CD14-positive monocyte (primary cell): ENCODE results near the gene PHACTR4. TPM values are rescaled to one million over a fixed set of nuclear protein-coding genes. Genes with fewer than 3 reads are reported as not detected.

Source experiments
- DNase-seq, 3 donors: peaks; one replicate each; pipeline ENCODE4 v3.0.0-alpha.2; 2011 to 2022
- H2AFZ ChIP-seq: 2 replicates; pipeline ENCODE4 v1.6.0; 2012; ENCODE audit warnings: mild to moderate bottlenecking, low read depth, low read length, inconsistent platforms; ENCODE audit not compliant: insufficient read depth, poor library complexity, severe bottlenecking
- H3K27ac ChIP-seq, 2 donors: 1 replicate in 1 of 2; 2 replicates in 1 of 2; pipeline ENCODE4 v1.5.1; 2012 to 2013; ENCODE audit warnings: low read length in 2 of 2, control low read depth in 1 of 2, inconsistent platforms in 1 of 2, low read depth in 1 of 2, mild to moderate bottlenecking in 1 of 2
- H3K27me3 ChIP-seq, 2 donors: one replicate each; pipeline versions ENCODE4 v1.6.0 to v1.6.1; 2011 to 2013; ENCODE audit warnings: low read length in 2 of 2; ENCODE audit not compliant: control insufficient read depth in 2 of 2, insufficient read depth in 2 of 2
- H3K36me3 ChIP-seq, 2 donors: replicated peaks in 1 of 2; 1 replicate in 1 of 2; 2 replicates in 1 of 2; pipeline versions ENCODE4 v1.5.1 to v1.6.1; 2012 to 2013; ENCODE audit warnings: low read length in 2 of 2, control low read depth in 1 of 2, inconsistent platforms in 1 of 2, mild to moderate bottlenecking in 1 of 2; ENCODE audit not compliant: insufficient read depth in 2 of 2, control insufficient read depth in 1 of 2
- H3K4me1 ChIP-seq, 2 donors: 1 replicate in 1 of 2; 2 replicates in 1 of 2; pipeline versions ENCODE4 v1.5.1 to v1.6.1; 2012 to 2013; ENCODE audit warnings: low read length in 2 of 2, control low read depth in 1 of 2, inconsistent platforms in 1 of 2, mild to moderate bottlenecking in 1 of 2, moderate library complexity in 1 of 2; ENCODE audit not compliant: insufficient read depth in 2 of 2, control insufficient read depth in 1 of 2
- H3K4me2 ChIP-seq: replicated peaks from 2 replicates; pipeline ENCODE3; 2012; ENCODE audit warnings: low read length, moderate library complexity, mild to moderate bottlenecking; ENCODE audit not compliant: poor library complexity, severe bottlenecking; ENCODE audit errors: extremely low read depth
- H3K4me3 ChIP-seq, 3 experiments: fragments of 200-600 bp in 1 of 3; sonication (generic) in 1 of 3; replicated peaks in 1 of 3; 1 replicate in 2 of 3; 2 replicates in 1 of 3; pipeline ENCODE4 v1.5.1; 2011 to 2013; ENCODE audit warnings: low read length in 3 of 3, mild to moderate bottlenecking in 3 of 3, control low read depth in 2 of 3, low read depth in 2 of 3, inconsistent platforms in 1 of 3, moderate library complexity in 1 of 3
- H3K79me2 ChIP-seq: 2 replicates; pipeline ENCODE4 v1.6.0; 2012; ENCODE audit warnings: mild to moderate bottlenecking, control low read depth, inconsistent platforms, low read length, moderate library complexity; ENCODE audit not compliant: insufficient read depth
- H3K9ac ChIP-seq: 2 replicates; pipeline ENCODE4 v1.6.0; 2017; ENCODE audit warnings: low read length, mild to moderate bottlenecking; ENCODE audit not compliant: insufficient read depth, poor library complexity, severe bottlenecking
- H3K9me3 ChIP-seq, 2 donors: replicated peaks in 1 of 2; 1 replicate in 1 of 2; 2 replicates in 1 of 2; pipeline versions ENCODE4 v1.5.1 to v1.6.1; 2012 to 2013; ENCODE audit warnings: low read length in 2 of 2, control low read depth in 1 of 2; ENCODE audit not compliant: control insufficient read depth in 1 of 2, insufficient read depth in 1 of 2
- H4K20me1 ChIP-seq: 2 replicates; pipeline ENCODE4 v1.6.0; 2012; ENCODE audit warnings: mild to moderate bottlenecking, low read length, control low read depth, moderate library complexity; ENCODE audit not compliant: insufficient read depth
- H3K27ac Mint-ChIP-seq, 7 donors: one replicate each; pipeline ENCODE4 v1.8.0; 2020; ENCODE audit warnings: mild to moderate bottlenecking in 7 of 7, mixed read lengths in 7 of 7, moderate library complexity in 6 of 7, inconsistent platforms in 2 of 7
- H3K27me3 Mint-ChIP-seq, 3 donors: one replicate each; pipeline ENCODE4 v1.8.0; 2021 to 2022; ENCODE audit warnings: low read depth in 3 of 3, mild to moderate bottlenecking in 3 of 3, mixed read lengths in 3 of 3, moderate library complexity in 3 of 3, inconsistent platforms in 1 of 3
- H3K36me3 Mint-ChIP-seq, 2 donors: one replicate each; pipeline ENCODE4 v1.8.0; 2020; ENCODE audit warnings: mixed read lengths in 2 of 2, inconsistent platforms in 1 of 2, mild to moderate bottlenecking in 1 of 2
- H3K4me1 Mint-ChIP-seq: one replicate; pipeline ENCODE4 v1.8.0; 2020; ENCODE audit warnings: mild to moderate bottlenecking, mixed read lengths
- H3K4me3 Mint-ChIP-seq, 2 donors: one replicate each; pipeline ENCODE4 v1.8.0; 2020; ENCODE audit warnings: mild to moderate bottlenecking in 2 of 2, mixed read lengths in 2 of 2, moderate library complexity in 1 of 2
- H3K9me3 Mint-ChIP-seq, 7 donors: one replicate each; pipeline ENCODE4 v1.8.0; 2020 to 2022; ENCODE audit warnings: mixed read lengths in 7 of 7, mild to moderate bottlenecking in 6 of 7, moderate library complexity in 6 of 7, inconsistent platforms in 2 of 7
- WGBS: methylation state at CpG from one replicate; pipeline ENCODE4 v1.1.5; 2013; ENCODE audit warnings: missing lambda C conversion rate; ENCODE audit not compliant: insufficient coverage; 5-methylcytosine and 5-hydroxymethylcytosine counted together
- intact Hi-C, 2 donors: fragments of 100-400 bp; cut with micrococcal nuclease; formaldehyde crosslinking; loops; one replicate each; pipeline versions ENCODE4 v1.15.0 to v1.15.1; 2023
- polyA plus RNA-seq, 3 donors: library from polyadenylated mRNA; depleted of rRNA in 1 of 3; unstranded in 2 of 3; stranded (reverse) in 1 of 3; fragments of 300-500 nt in 2 of 3; fragments of >200 nt in 1 of 3; fragmentation: Illumina TruSeq in 2 of 3; gene quantifications; 1 replicate in 2 of 3; 2 replicates in 1 of 3; pipeline ENCODE4 v1.2.3, GENCODE V29; 2012 to 2021
- TF ChIP-seq, protein P1 (sequence below): fragments of 200-600 bp; IDR thresholded peaks from one replicate; pipeline ENCODE4 v1.8.0; 2022; ENCODE audit warnings: antibody characterized with exemption, mild to moderate bottlenecking

PHACTR4 gene
- polyA plus RNA-seq, 3 donors, result 2.9 to 9.7 (median 2.9) TPM

- H3K27ac Mint-ChIP-seq, result peak overlapping the region in 1 of 7 donors; percentile 50
- Histone ChIP-seq H3K27me3 (no peaks in the 10 kb centered on the region), H2AFZ (no peak overlapping the region), H3K4me2 (no peak overlapping the region), H3K9ac (no peak overlapping the region), H3K9me3 (no peaks in the 10 kb centered on the region), H3K79me2 (no peaks in the 10 kb centered on the region), H3K27ac (no peak overlapping the region), H3K4me3 (no peak overlapping the region), H4K20me1 (no peaks in the 10 kb centered on the region), H3K4me1 (no peaks in the 10 kb centered on the region), H3K36me3 (peaks cover 15 to 47% of the 10 kb centered on the region in 2 donors)
- no peaks in the 10 kb centered on the region for H3K9me3 Mint-ChIP-seq
- H3K4me1 Mint-ChIP-seq, result no peaks in the 10 kb centered on the region
- TF ChIP-seq, protein P1, sequence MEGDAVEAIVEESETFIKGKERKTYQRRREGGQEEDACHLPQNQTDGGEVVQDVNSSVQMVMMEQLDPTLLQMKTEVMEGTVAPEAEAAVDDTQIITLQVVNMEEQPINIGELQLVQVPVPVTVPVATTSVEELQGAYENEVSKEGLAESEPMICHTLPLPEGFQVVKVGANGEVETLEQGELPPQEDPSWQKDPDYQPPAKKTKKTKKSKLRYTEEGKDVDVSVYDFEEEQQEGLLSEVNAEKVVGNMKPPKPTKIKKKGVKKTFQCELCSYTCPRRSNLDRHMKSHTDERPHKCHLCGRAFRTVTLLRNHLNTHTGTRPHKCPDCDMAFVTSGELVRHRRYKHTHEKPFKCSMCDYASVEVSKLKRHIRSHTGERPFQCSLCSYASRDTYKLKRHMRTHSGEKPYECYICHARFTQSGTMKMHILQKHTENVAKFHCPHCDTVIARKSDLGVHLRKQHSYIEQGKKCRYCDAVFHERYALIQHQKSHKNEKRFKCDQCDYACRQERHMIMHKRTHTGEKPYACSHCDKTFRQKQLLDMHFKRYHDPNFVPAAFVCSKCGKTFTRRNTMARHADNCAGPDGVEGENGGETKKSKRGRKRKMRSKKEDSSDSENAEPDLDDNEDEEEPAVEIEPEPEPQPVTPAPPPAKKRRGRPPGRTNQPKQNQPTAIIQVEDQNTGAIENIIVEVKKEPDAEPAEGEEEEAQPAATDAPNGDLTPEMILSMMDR, result no peak
- DNase-seq, result no peak
- no CpG with 5 or more reads among the region's 4 CpGs for WGBS
- H3K27me3 Mint-ChIP-seq, result no peaks in the 10 kb centered on the region
- intact Hi-C loops, result no loop called here
- peaks cover 22 to 40% of the 10 kb centered on the region in 2 donors for H3K36me3 Mint-ChIP-seq
- no peak overlapping the region for H3K4me3 Mint-ChIP-seq
These were observed 130.0 kb downstream of the PHACTR4 start for GRCh38 chr1:28499553-28499952.

GRCh38 chr1:28501925-28502324 lies 132.4 kb downstream of the PHACTR4 start:
- H3K4me1 ChIP-seq, result peaks cover 6 to 7% of the 10 kb centered on the region in 2 donors
- no peaks in the 10 kb centered on the region for H3K27me3 ChIP-seq
- TF ChIP-seq, protein P1, result no peak
- H3K4me3 ChIP-seq, result no peak overlapping the region
- Mint-ChIP-seq H3K36me3 (peaks cover 6 to 16% of the 10 kb centered on the region in 2 donors), H3K4me3 (no peak overlapping the region), H3K9me3 (peaks cover 0 to 3% (median 0%) of the 10 kb centered on the region in 7 donors), H3K4me1 (peaks cover 5% of the 10 kb centered on the region), H3K27me3 (no peaks in the 10 kb centered on the region), H3K27ac (peak overlapping the region in 1 of 7 donors; percentile 51)
- no peak overlapping the region for H3K27ac ChIP-seq
- H3K9me3 ChIP-seq, result no peaks in the 10 kb centered on the region
- H3K9ac ChIP-seq, result no peak overlapping the region
- H3K79me2 ChIP-seq, result peaks cover 11% of the 10 kb centered on the region
- no peak for DNase-seq
- H4K20me1 ChIP-seq, result peaks cover 8% of the 10 kb centered on the region
- peaks cover 1 to 26% of the 10 kb centered on the region in 2 donors for H3K36me3 ChIP-seq
- intact Hi-C loops, result loop anchor here in 1 of 2 donors (10.0 kb wide), 1 partner anchor 77 kb away; no protein-coding TSS in a partner anchor
- H3K4me2 ChIP-seq, result no peak overlapping the region
- WGBS, result 63% methylated on average over 2 of the region's 4 CpGs
- no peak overlapping the region for H2AFZ ChIP-seq
